Neural progenitor cell (in vitro differentiated cells): ENCODE data around the gene ATR.

Experiments used
- EZH2 ChIP-seq: fragments of 200-600 bp; sonication (generic); IDR thresholded peaks from 2 replicates; pipeline ENCODE4 v1.6.1; 2017; ENCODE audit warnings: antibody characterized with exemption, mild to moderate bottlenecking, moderate library complexity
- EZH2phosphoT487 ChIP-seq: fragments of 200-600 bp; sonication (generic); IDR thresholded peaks from 2 replicates; pipeline ENCODE4 v1.6.1; 2017; ENCODE audit warnings: antibody characterized with exemption

GRCh38 chr3:142625153-142625440 is 46.6 kb upstream of the ATR start:
- TF ChIP-seq EZH2 (no peak), EZH2phosphoT487 (no peak)
